ENCODE measurements around the gene INTS1.

INTS1 gene

DNA sequence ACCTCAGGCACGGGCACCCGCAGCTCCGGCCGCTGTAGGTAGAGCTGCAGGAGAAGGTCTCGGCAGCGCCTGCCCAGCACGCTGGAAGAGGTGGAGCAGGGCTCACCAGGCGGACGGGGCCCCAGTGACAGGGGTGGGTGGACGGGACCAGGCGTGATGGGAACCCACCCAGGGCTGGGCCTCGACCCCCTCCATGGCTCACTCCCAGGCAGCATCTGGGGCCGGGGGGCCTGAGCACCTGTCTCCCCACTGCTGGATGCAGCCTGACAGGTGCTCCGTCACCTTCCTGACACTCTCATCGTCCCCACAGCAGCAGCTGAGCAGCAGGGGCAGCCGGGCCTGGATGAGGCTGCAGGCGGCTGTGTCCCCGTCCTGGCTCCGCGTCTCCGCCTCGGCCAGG lies 28.2 kb downstream of the INTS1 start:
- no peaks in the 10 kb centered on the region; the same call in 1 of the 2 replicates for H4K20me1 ChIP-seq (ENCODE audit: control insufficient read depth, insufficient read depth, low read depth, low read length)
- no peak for TF ChIP-seq EZH2phosphoT487 (IDR thresholded peaks at IDR 0.05; ENCODE audit: borderline replicate concordance, low read length)
- TF ChIP-seq, protein P1, sequence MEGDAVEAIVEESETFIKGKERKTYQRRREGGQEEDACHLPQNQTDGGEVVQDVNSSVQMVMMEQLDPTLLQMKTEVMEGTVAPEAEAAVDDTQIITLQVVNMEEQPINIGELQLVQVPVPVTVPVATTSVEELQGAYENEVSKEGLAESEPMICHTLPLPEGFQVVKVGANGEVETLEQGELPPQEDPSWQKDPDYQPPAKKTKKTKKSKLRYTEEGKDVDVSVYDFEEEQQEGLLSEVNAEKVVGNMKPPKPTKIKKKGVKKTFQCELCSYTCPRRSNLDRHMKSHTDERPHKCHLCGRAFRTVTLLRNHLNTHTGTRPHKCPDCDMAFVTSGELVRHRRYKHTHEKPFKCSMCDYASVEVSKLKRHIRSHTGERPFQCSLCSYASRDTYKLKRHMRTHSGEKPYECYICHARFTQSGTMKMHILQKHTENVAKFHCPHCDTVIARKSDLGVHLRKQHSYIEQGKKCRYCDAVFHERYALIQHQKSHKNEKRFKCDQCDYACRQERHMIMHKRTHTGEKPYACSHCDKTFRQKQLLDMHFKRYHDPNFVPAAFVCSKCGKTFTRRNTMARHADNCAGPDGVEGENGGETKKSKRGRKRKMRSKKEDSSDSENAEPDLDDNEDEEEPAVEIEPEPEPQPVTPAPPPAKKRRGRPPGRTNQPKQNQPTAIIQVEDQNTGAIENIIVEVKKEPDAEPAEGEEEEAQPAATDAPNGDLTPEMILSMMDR (IDR thresholded peaks at IDR 0.05; ENCODE audit: low read depth, low read length, poor library complexity, severe bottlenecking) = no peak
- no peak overlapping the region for H3K27ac ChIP-seq (ENCODE audit: low read depth, low read length)
- no peaks in the 10 kb centered on the region for H3K27me3 ChIP-seq (ENCODE audit: control insufficient read depth, low read length)
- H3K4me3 ChIP-seq (ENCODE audit: low read length) = no peak overlapping the region
- H3K9me3 ChIP-seq (ENCODE audit: control insufficient read depth, insufficient read depth, low read length) = no peaks in the 10 kb centered on the region
- peaks cover 10% of the 10 kb centered on the region for H3K4me1 ChIP-seq (ENCODE audit: control insufficient read depth, low read length)
- H3K4me2 ChIP-seq (ENCODE audit: low read length) = no peak overlapping the region
- no peaks in the 10 kb centered on the region for H3K9me2 ChIP-seq (replicated peaks; ENCODE audit: control insufficient read depth, low read length)
- H3K79me2 ChIP-seq (ENCODE audit: control insufficient read depth, low read length) = no peaks in the 10 kb centered on the region; the same call in 1 of the 2 replicates
- peaks cover 84% of the 10 kb centered on the region for H3K36me3 ChIP-seq (ENCODE audit: control insufficient read depth, low read length)
- H3F3A ChIP-seq (ENCODE audit: control insufficient read depth, insufficient read depth) = 0 out of 2 replicates have a peak, but pooled peaks cover 2% of the 10 kb centered on the region

DNA sequence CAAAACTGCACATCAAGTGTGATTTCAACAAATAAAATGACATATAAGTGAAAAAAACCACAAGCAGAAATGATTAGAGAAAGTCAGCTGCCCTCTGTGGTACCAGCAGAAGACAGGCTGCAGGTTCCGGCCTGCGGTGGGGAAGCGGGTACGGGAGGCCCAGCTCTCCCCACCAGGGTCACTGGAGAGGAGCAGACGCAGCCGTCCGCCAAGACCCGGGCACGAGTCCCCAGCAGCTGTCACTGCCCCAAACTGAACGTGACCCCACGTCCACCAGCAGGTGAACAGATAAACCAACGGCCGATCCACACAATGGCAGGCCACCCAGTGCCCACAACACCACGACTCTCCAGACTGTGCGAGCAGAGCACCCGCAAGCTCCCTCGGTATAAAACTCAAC lies 28.8 kb downstream of the INTS1 start:
- no peak overlapping the region for H3K4me2 ChIP-seq (ENCODE audit: low read length)
- H3K9me2 ChIP-seq (replicated peaks; ENCODE audit: control insufficient read depth, low read length) = no peaks in the 10 kb centered on the region
- H3K36me3 ChIP-seq (ENCODE audit: control insufficient read depth, low read length) = peaks cover 84% of the 10 kb centered on the region
- H3K79me2 ChIP-seq (ENCODE audit: control insufficient read depth, low read length) = no peaks in the 10 kb centered on the region; the same call in 1 of the 2 replicates
- 0 out of 2 replicates have a peak, but pooled peaks cover 2% of the 10 kb centered on the region for H3F3A ChIP-seq (ENCODE audit: control insufficient read depth, insufficient read depth)
- no peaks in the 10 kb centered on the region for H3K27me3 ChIP-seq (ENCODE audit: control insufficient read depth, low read length)
- no peak overlapping the region for H3K4me3 ChIP-seq (ENCODE audit: low read length)
- H3K4me1 ChIP-seq (ENCODE audit: control insufficient read depth, low read length) = peaks cover 10% of the 10 kb centered on the region
- TF ChIP-seq, protein P1 (IDR thresholded peaks at IDR 0.05; ENCODE audit: low read depth, low read length, poor library complexity, severe bottlenecking) = no peak
- no peak for TF ChIP-seq EZH2phosphoT487 (IDR thresholded peaks at IDR 0.05; ENCODE audit: borderline replicate concordance, low read length)
- no peak overlapping the region for H3K27ac ChIP-seq (ENCODE audit: low read depth, low read length)
- no peaks in the 10 kb centered on the region for H4K20me1 ChIP-seq (ENCODE audit: control insufficient read depth, insufficient read depth, low read depth, low read length)
- no peaks in the 10 kb centered on the region for H3K9me3 ChIP-seq (ENCODE audit: control insufficient read depth, insufficient read depth, low read length)

DNA sequence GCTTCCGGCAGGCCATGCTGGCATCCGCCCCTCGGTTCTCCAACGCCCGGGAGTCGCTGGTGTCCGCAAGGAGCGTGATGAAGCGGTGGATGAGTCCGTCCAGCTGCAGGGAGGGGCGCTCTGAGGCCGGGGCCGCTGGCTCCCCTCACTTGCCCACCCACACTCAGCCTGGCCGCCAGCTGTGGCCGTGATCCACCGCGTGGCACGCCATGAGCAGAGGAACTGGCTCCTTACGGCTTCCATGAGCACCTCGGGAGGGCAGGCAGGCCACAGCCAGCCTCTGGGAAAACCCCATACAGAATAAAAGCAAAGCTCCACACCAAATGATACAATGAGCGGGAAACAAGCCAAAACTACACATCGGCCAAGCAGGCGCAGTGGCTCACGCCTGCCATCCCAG lies 29.5 kb downstream of the INTS1 start:
- TF ChIP-seq EZH2phosphoT487 (IDR thresholded peaks at IDR 0.05; ENCODE audit: borderline replicate concordance, low read length) = no peak
- TF ChIP-seq, protein P1 (IDR thresholded peaks at IDR 0.05; ENCODE audit: low read depth, low read length, poor library complexity, severe bottlenecking) = no peak

More for the DNA sequence above, 29.5 kb downstream of the INTS1 start:
- no peaks in the 10 kb centered on the region for H3K27me3 ChIP-seq (ENCODE audit: control insufficient read depth, low read length)
- no peak overlapping the region for H3K27ac ChIP-seq (ENCODE audit: low read depth, low read length)
- no peak overlapping the region for H3K4me2 ChIP-seq (ENCODE audit: low read length)
- H3K4me3 ChIP-seq (ENCODE audit: low read length) = no peak overlapping the region
- no peaks in the 10 kb centered on the region; the same call in 1 of the 2 replicates for H3K79me2 ChIP-seq (ENCODE audit: control insufficient read depth, low read length)
- no peaks in the 10 kb centered on the region for H4K20me1 ChIP-seq (ENCODE audit: control insufficient read depth, insufficient read depth, low read depth, low read length)
- 0 out of 2 replicates have a peak, but pooled peaks cover 2% of the 10 kb centered on the region for H3F3A ChIP-seq (ENCODE audit: control insufficient read depth, insufficient read depth)
- peaks cover 10% of the 10 kb centered on the region for H3K4me1 ChIP-seq (ENCODE audit: control insufficient read depth, low read length)
- H3K36me3 ChIP-seq (ENCODE audit: control insufficient read depth, low read length) = peaks cover 81% of the 10 kb centered on the region
- H3K9me2 ChIP-seq (replicated peaks; ENCODE audit: control insufficient read depth, low read length) = no peaks in the 10 kb centered on the region
- H3K9me3 ChIP-seq (ENCODE audit: control insufficient read depth, insufficient read depth, low read length) = no peaks in the 10 kb centered on the region
